Large intestine (tissue), 3 donors: ENCODE results near the gene PGR. TPM values are rescaled to one million over a fixed set of nuclear protein-coding genes. Genes with fewer than 3 reads are reported as not detected.
"Not testable (repeated sequence)": the region's sequence is repeated elsewhere in the genome, so short reads cannot be mapped to it uniquely, and the experiment has no call there.

Experiments
- DNase-seq, 2 donors: peaks; one replicate each; pipeline versions ENCODE4 v3.0.0 to v3.0.0-alpha.2; 2013
- H3K27ac ChIP-seq: one replicate; pipeline ENCODE4 v1.5.1; 2013; ENCODE audit warnings: low read length
- H3K27me3 ChIP-seq: 2 replicates; pipeline ENCODE4 v1.6.1; 2013; ENCODE audit warnings: low read length; ENCODE audit not compliant: control insufficient read depth, insufficient read depth
- H3K36me3 ChIP-seq: 2 replicates; pipeline ENCODE4 v1.6.1; 2013; ENCODE audit warnings: low read length; ENCODE audit not compliant: control insufficient read depth, insufficient read depth
- H3K4me1 ChIP-seq: one replicate; pipeline ENCODE4 v1.6.1; 2013; ENCODE audit warnings: low read length; ENCODE audit not compliant: control insufficient read depth, insufficient read depth
- H3K4me3 ChIP-seq: one replicate; pipeline ENCODE4 v1.5.1; 2013; ENCODE audit warnings: low read length
- H3K9me3 ChIP-seq: one replicate; pipeline ENCODE4 v1.6.1; 2013; ENCODE audit warnings: mild to moderate bottlenecking, low read depth, low read length, moderate library complexity; ENCODE audit not compliant: control insufficient read depth
- WGBS: methylation state at CpG from one replicate; pipeline ENCODE4 v1.1.5; 2013; ENCODE audit warnings: low lambda C conversion rate; ENCODE audit not compliant: insufficient coverage; 5-methylcytosine and 5-hydroxymethylcytosine counted together
- polyA plus RNA-seq: library from polyadenylated mRNA; unstranded; fragments of 120-200 nt; gene quantifications from one replicate; pipeline ENCODE4 v1.2.1, GENCODE V29; 2013

Gene PGR
- polyA plus RNA-seq, 1 donor: under 0.01 TPM

DNA sequence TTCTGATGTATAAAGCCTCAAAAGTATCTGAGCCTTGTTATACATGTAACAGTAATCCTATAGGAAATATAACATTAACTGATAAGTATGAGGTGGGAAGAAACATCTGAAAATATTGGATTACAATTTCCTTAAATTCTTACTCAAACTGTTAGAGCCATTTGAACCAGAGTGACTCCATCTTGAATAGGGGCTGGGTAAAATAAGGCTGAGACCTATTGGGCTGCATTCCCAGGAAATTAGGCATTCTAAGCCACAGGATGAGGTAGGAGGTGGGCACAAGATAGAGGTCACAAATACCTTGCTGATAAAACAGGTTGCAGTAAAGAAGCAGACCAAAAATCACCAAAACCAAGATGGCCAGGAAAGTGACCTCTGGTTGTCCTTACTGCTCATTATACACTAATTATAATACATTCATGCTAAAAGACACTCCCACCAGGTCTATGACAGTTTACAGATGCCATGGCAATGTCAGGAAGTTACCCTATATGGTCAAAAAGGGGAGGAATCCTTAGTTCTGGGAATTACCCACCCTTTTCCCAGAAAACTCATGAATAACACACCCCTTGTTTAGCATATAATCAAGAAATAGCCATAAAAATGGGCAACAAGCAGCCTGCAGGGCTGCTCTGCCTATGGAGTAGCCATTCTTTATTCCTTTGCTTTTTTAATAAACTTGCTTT, 114.9 kb downstream of the PGR start:
- Histone ChIP-seq H3K4me1 (no peaks in the 10 kb centered on the region), H3K4me3 (no peak overlapping the region), H3K9me3 (no peaks in the 10 kb centered on the region), H3K27ac (no peak overlapping the region), H3K27me3 (no peaks in the 10 kb centered on the region), H3K36me3 (no peaks in the 10 kb centered on the region)
- no peak for DNase-seq

DNA sequence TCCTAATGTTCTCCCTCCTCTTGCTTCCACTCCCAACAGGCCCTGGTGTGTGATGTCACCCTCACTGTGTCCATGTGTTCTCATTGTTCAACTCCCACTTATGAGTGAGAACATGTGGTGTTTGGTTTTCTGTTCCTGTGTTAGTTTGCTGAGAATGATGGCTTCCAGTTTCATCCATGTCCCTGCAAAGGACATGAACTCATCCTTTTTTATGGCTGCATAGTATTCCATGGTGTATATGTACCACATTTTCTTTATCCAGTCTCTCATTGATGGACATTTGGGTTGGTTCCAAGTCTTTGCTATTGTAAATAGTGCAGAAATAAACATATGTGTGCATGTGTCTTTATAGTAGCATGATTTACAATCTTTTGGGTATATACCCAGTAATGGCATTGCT, 115.9 kb downstream of the PGR start:
- not testable (repeated sequence) for H3K4me3 ChIP-seq, H3K27ac ChIP-seq, DNase-seq, H3K36me3 ChIP-seq, H3K4me1 ChIP-seq, H3K27me3 ChIP-seq, H3K9me3 ChIP-seq

DNA sequence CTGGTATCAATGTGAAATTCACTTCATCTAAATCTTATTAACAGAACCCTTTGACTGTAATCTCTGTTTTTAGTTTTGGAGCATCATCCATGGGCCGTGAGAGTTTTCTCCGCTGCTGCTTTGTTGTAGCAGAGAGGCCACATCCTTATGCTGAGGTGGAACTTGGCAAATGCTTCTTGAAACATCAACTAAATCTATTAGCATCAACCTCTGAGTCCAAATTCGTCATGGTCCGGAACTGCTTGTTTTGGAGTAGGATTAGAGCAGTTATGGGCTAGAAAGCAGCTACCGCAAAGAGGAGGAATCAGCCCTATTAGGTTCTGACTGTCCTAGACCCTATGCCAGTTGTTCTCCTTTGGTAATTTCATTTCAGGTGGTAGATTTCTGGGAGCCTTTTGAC, 117.7 kb downstream of the PGR start:
- Histone ChIP-seq H3K9me3 (no peaks in the 10 kb centered on the region), H3K4me1 (no peaks in the 10 kb centered on the region), H3K27me3 (no peaks in the 10 kb centered on the region), H3K4me3 (no peak overlapping the region), H3K36me3 (no peaks in the 10 kb centered on the region), H3K27ac (no peak overlapping the region)
- DNase-seq: no peak
- WGBS: no CpG with 5 or more reads among the region's 5 CpGs

DNA sequence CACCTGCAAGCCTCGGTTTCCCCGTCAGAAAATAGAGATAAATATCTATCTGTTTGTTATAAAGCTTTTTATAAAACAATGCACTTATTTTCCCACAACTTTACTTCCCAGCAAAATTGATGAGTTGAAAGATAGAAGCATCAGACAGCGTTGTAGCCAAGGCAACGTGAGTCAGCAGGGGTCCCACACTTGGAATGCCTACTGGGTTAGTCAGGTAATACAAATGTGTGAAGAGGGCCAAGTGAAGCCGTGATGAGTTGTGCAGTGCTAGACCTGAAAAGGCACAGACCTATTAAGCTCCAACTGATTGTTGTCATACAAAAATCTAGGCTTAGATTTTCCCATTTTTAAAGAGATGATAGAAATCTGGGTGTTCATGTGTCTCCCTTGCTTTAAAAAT, 118.7 kb downstream of the PGR start:
- no peak overlapping the region for H3K27ac ChIP-seq
- no peaks in the 10 kb centered on the region for H3K4me1 ChIP-seq
- no peak overlapping the region for H3K4me3 ChIP-seq
- H3K36me3 ChIP-seq: no peaks in the 10 kb centered on the region
- DNase-seq: no peak
- 100% methylated on average over 2 of the region's 5 CpGs for WGBS
- H3K9me3 ChIP-seq: no peaks in the 10 kb centered on the region
- no peaks in the 10 kb centered on the region for H3K27me3 ChIP-seq

DNA sequence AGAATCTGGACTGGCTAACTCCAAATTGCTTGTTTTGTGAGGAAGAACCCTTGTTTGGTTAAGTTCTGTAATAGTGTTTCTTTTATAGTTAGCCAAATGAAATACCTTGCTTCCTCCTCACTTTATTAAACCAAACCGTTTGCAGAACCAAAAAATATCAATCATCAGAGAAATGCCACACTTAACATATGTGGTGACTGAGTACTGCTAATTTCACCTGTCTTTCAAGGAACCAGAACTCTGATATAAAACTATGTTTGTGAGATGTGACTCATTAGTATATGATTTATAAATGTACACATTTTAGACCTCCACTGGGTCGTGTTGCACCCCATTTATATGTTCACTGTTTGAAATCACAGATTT, 119.9 kb downstream of the PGR start:
- Histone ChIP-seq H3K4me3 (no peak overlapping the region), H3K9me3 (no peaks in the 10 kb centered on the region), H3K27me3 (no peaks in the 10 kb centered on the region), H3K27ac (no peak overlapping the region), H3K36me3 (no peaks in the 10 kb centered on the region), H3K4me1 (no peaks in the 10 kb centered on the region)
- DNase-seq: no peak
- WGBS: 60% methylated on average over 1 of the region's 2 CpGs

DNA sequence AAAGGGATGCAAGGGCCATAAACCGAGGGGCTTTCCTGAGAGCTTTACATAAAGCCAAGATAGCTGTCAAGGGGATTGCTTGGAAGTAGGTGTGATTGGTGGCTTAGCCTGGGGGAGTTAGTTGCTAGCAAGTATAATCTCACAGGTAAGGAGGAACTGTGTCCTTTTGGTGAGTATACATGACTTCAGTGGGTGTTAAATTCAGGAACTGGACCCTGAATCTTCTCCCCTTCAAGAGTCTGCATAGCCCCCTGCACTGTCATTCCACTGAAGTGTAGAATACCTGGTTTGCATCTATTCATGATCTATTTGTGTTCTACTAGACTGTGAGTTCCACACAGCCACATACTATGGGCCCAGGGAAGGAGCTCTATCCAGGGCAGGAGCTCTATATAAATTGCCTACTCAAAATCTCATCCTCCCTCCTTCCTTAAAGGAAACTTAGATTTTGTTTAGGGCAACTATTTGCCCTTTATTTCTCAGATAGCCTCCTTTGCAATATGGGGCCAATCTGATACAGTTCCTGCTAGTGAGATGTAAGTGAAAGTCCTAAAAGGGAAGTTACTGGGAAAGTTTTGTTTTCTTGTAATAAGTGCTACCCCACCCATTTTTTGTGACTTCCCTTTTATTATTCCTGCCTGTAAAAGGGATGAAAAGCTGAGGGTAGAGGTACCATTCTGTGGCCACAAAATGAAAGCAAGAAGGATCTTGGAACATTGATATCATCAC, 120.5 kb downstream of the PGR start:
- Histone ChIP-seq H3K9me3 (no peaks in the 10 kb centered on the region), H3K36me3 (no peaks in the 10 kb centered on the region), H3K4me3 (no peak overlapping the region), H3K27me3 (no peaks in the 10 kb centered on the region), H3K27ac (no peak overlapping the region), H3K4me1 (no peaks in the 10 kb centered on the region)
- no CpG with 5 or more reads among the region's 1 CpG for WGBS
- DNase-seq: no peak

DNA sequence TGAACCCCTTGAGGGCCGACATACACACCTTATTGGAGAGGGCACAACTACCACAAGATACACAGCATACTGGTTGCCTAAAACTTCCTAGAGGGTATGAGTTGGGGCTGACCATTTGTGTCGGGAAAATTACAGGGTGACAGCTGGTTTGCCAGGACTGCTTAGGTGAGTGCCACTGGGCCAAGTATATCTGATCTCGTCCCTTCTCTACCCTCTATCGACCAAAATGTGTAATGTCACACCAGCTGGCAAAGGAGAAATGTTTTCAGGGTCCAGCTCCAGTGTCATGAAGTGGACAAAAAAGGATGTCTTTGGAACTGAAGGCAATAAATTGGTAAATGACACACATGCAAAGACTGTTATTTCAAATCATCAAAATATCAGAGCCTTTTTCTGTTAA, 126.1 kb downstream of the PGR start:
- no peak for DNase-seq
- Histone ChIP-seq H3K27me3 (no peaks in the 10 kb centered on the region), H3K4me3 (no peak overlapping the region), H3K27ac (no peak overlapping the region), H3K4me1 (no peaks in the 10 kb centered on the region), H3K9me3 (no peaks in the 10 kb centered on the region), H3K36me3 (no peaks in the 10 kb centered on the region)
- no CpG with 5 or more reads among the region's 4 CpGs for WGBS

DNA sequence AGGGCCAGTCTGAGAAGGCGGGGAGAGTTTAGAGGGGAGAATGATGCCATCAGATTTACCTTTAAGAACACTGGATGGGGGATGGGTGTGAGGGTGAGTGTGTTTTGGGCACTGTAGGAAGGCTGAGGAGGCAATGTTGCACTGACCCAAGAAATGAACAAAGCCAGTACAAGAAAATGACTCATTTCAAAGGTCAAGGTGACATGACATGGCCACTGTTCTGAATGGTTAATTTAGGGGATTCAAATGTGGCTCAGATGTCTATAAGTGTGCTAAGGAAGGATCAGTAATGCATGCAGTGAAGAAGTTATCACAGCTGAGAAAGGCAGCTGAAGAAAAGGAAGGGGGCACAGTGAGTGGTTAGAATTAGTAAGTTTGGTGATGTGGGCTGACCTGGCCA, 129.9 kb downstream of the PGR start:
- Histone ChIP-seq H3K27me3 (no peaks in the 10 kb centered on the region), H3K27ac (no peak overlapping the region), H3K4me3 (no peak overlapping the region), H3K9me3 (no peaks in the 10 kb centered on the region), H3K36me3 (no peaks in the 10 kb centered on the region), H3K4me1 (no peaks in the 10 kb centered on the region)
- DNase-seq: no peak
- WGBS: no CpG with 5 or more reads among the region's 1 CpG

DNA sequence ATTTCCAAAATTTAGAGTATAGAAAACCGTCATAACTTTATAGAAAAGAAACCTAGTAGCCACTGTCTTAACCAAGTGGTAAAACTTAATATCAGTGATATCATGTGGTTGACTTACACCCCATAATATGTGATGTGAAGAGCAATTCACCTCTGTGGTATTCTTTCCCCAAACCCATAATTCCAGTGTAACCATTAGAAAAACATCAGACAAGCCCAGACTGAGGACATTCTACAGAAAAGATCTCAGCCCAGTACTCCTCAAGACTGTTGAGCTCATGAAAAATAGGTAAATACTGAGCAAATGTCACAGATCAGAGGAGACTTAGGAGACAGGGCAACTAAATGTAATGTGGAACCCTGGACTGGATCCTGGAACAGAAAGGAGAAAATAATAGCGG, 134.6 kb downstream of the PGR start:
- H3K4me3 ChIP-seq: no peak overlapping the region
- no peaks in the 10 kb centered on the region for H3K9me3 ChIP-seq
- 80% methylated on average over 1 of the region's 2 CpGs for WGBS
- H3K4me1 ChIP-seq: no peaks in the 10 kb centered on the region
- no peaks in the 10 kb centered on the region for H3K27me3 ChIP-seq
- no peak overlapping the region for H3K27ac ChIP-seq
- DNase-seq: no peak
- H3K36me3 ChIP-seq: no peaks in the 10 kb centered on the region

DNA sequence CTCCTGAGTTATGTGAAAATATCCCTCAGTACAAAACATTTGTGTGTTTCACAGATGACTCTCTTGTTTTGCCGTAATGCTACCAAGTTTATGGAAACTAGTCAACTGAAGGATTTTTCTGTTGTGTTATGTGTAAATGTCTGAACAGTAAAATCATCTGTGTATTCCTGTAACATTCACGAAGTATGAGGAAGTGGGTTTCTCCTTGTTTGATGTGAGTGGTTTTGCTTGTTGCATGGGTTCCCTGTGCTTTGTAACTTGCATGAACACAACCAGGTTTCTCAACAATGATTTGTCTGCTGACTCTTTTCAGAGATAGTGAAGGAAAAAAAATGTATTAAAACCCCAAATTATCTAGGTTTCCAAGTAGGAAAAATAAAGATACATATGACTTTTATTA, 138.1 kb downstream of the PGR start:
- no peak for DNase-seq
- Histone ChIP-seq H3K4me1 (no peaks in the 10 kb centered on the region), H3K9me3 (no peaks in the 10 kb centered on the region), H3K36me3 (peaks cover 3% of the 10 kb centered on the region), H3K27me3 (no peaks in the 10 kb centered on the region), H3K27ac (no peak overlapping the region), H3K4me3 (no peak overlapping the region)
- no CpG with 5 or more reads among the region's 2 CpGs for WGBS

DNA sequence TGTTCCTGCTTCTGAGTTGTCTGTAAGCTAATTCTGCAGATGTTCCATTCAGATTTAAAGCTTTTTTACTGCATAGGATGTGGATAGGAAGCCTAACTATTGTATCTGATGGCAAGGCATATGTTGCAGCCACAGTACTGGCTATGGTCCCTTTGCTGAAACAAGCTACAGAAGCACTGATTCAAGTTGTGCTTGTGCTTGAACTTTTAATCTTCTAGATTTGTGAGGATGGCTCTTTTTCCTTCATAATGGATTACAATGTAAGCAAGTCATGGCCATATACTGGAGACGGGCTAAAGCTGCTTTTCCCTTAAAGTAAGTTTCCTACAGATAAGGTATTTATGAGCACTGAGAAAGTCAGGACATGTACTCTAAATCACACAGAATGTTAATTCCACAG, 138.7 kb downstream of the PGR start:
- DNase-seq: no peak
- Histone ChIP-seq H3K27me3 (no peaks in the 10 kb centered on the region), H3K4me1 (no peaks in the 10 kb centered on the region), H3K9me3 (no peaks in the 10 kb centered on the region), H3K4me3 (no peak overlapping the region), H3K36me3 (peaks cover 4% of the 10 kb centered on the region), H3K27ac (no peak overlapping the region)
- WGBS: no CpG with 5 or more reads among the region's 1 CpG
